HepG2 (cell line): Measurements from ENCODE around the gene JAGN1. TPM values are rescaled to one million over a fixed set of nuclear protein-coding genes. Genes with fewer than 3 reads are reported as not detected.
A peak's percentile ranks its signal among the peaks of the same experiment; 100 is the strongest.

Experiments used
- CREM ChIP-seq, 2 experiments: sonication (generic) in 1 of 2; formaldehyde crosslinking in 1 of 2; IDR thresholded peaks; 2 replicates each; pipeline versions ENCODE4 v1.4.0 to v1.6.1; 2016 to 2020; ENCODE audit warnings: antibody characterized with exemption in 1 of 2, mild to moderate bottlenecking in 1 of 2, missing genetic modification reagents in 1 of 2
- KAT7 ChIP-seq: IDR thresholded peaks from 2 replicates; pipeline ENCODE4 v1.6.1; 2018; ENCODE audit warnings: borderline replicate concordance, missing compliant biosample characterization
- MAFG ChIP-seq: sonication (generic); formaldehyde crosslinking; IDR thresholded peaks from 2 replicates; pipeline ENCODE4 v1.5.1; 2020; ENCODE audit warnings: mild to moderate bottlenecking, missing genetic modification reagents
- NCOA5 ChIP-seq: sonication (generic); formaldehyde crosslinking; IDR thresholded peaks from 2 replicates; pipeline ENCODE4 v1.4.0; 2020; ENCODE audit warnings: missing genetic modification reagents
- SALL1 ChIP-seq: sonication (generic); formaldehyde crosslinking; IDR thresholded peaks from 2 replicates; pipeline ENCODE4 v1.8.0; 2022; ENCODE audit warnings: mild to moderate bottlenecking, missing genetic modification reagents
- SMAD1 ChIP-seq: sonication (generic); formaldehyde crosslinking; IDR thresholded peaks from 2 replicates; pipeline ENCODE4 v1.4.0; 2020; ENCODE audit warnings: missing genetic modification reagents, low read depth, mild to moderate bottlenecking, borderline replicate concordance
- ZNF792 ChIP-seq: IDR thresholded peaks from 2 replicates; pipeline ENCODE4 v1.6.1; 2016
- ZSCAN20 ChIP-seq: sonication (generic); formaldehyde crosslinking; IDR thresholded peaks from 2 replicates; pipeline ENCODE4 v1.4.0; 2020; ENCODE audit warnings: missing genetic modification reagents, mild to moderate bottlenecking, borderline replicate concordance
- ZSCAN9 ChIP-seq: IDR thresholded peaks from 2 replicates; pipeline ENCODE4 v1.6.1; 2016; ENCODE audit warnings: borderline replicate concordance
- polyA plus RNA-seq, 8 experiments: library from polyadenylated mRNA; depleted of rRNA in 3 of 8; stranded (reverse) in 7 of 8; unstranded in 1 of 8; fragments of >200 nt; fragmentation: Illumina TruSeq in 4 of 8; extraction: Trizol in 4 of 8; gene quantifications; 2 replicates each; pipeline versions ENCODE4 v1.2.1 to v1.2.3, GENCODE V29; 2011 to 2016; ENCODE audit warnings: low read depth in 4 of 8, missing spikeins in 1 of 8, mixed read lengths in 1 of 8; ENCODE audit not compliant: insufficient read depth in 1 of 8
- total RNA-seq, 5 experiments: library from RNA; depleted of rRNA; stranded (reverse); fragments of >200 nt; fragmentation: Illumina TruSeq; extraction: Trizol; gene quantifications; 2 replicates each; pipeline ENCODE4 v1.2.3, GENCODE V29; 2016; ENCODE audit warnings: low read depth in 1 of 5
- TF ChIP-seq, protein P1 (sequence below): sonication (generic); formaldehyde crosslinking; IDR thresholded peaks from 2 replicates; pipeline ENCODE4 v1.5.0; 2020; ENCODE audit warnings: missing genetic modification reagents
- TF ChIP-seq, protein P2 (sequence below): sonication (generic); formaldehyde crosslinking; IDR thresholded peaks from 2 replicates; pipeline ENCODE4 v1.4.0; 2020; ENCODE audit warnings: missing genetic modification reagents, borderline replicate concordance
- TF ChIP-seq, protein P3 (sequence below): sonication (generic); formaldehyde crosslinking; IDR thresholded peaks from 2 replicates; pipeline ENCODE4 v1.8.0; 2022; ENCODE audit warnings: mild to moderate bottlenecking, missing genetic modification reagents; ENCODE audit not compliant: insufficient replicate concordance
- TF ChIP-seq, protein P4 (sequence below): sonication (generic); formaldehyde crosslinking; conservative IDR thresholded peaks from 2 replicates; pipeline ENCODE4 v1.5.0; 2020; ENCODE audit warnings: missing genetic modification reagents
- TF ChIP-seq, protein P5 (sequence below): fragments of 450-650 bp; IDR thresholded peaks from 2 replicates; pipeline ENCODE4 v1.6.1; 2016
- TF ChIP-seq, protein P6 (sequence below): sonication (generic); formaldehyde crosslinking; IDR thresholded peaks from 2 replicates; pipeline ENCODE4 v1.9.0; 2022; ENCODE audit warnings: missing genetic modification reagents, mild to moderate bottlenecking, borderline replicate concordance
- TF ChIP-seq, protein P7 (sequence below): sonication (generic); formaldehyde crosslinking; IDR thresholded peaks from 2 replicates; pipeline ENCODE4 v1.4.0; 2020; ENCODE audit warnings: missing genetic modification reagents

Gene JAGN1
- total and polyA plus RNA-seq, 2 of the 13 experiments (the other 11 are each of a cell fraction or from before 2014, with no cell fraction given) = 49.9 to 50.9 TPM

DNA sequence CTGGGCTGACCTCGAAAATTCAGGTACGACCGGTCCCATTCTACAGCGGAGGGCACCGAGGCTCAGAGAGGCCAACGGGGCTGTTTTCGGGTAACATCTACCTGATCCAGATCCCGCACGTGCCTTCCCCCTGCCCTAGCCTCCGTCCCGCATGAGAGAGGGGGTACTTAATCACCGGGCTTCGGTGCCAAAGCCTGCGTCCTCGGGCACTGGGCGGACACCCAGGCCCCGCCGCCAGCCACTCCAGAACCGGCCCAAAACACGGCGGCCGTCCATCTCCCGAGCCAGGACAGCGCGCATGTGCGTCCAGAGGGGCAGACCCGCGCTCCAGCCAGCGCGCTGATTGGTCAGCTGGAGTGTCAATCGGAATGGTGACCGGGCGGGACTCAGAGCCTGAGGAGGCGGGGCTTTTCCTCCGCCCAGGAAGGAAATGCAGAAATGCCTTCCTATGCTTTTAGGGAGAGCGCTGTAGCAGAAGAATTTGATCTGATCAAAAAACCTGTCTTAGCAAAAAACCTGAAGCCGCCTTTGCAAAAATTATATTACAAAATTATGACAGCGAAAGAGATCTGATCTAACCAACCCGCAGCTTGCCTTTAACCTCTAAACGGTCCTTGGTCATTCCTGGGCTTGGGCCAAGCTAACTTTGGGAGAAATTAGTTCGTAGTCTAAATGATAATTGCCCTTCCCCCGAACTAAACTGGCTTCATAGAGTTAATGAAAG lies 46.5 kb upstream of the JAGN1 start, which contains the start of gene RPUSD3 (continued):
- TF ChIP-seq, protein P1, sequence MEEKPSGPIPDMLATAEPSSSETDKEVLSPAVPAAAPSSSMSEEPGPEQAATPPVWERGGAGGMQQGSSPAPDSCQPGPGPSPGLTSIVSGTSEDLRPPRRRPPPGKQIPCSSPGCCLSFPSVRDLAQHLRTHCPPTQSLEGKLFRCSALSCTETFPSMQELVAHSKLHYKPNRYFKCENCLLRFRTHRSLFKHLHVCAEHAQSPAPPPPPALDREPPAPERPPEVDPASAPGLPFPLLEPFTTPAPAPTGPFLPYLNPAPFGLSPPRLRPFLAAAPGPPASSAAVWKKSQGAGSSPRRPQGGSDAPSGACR (CRISPR knock-in tag) = peak; percentile 39; the same call in 1 of the 2 replicates
- no peak; the same call in 1 of the 2 replicates for TF ChIP-seq ZSCAN9
- no peak for TF ChIP-seq ZSCAN20
- TF ChIP-seq, protein P2, sequence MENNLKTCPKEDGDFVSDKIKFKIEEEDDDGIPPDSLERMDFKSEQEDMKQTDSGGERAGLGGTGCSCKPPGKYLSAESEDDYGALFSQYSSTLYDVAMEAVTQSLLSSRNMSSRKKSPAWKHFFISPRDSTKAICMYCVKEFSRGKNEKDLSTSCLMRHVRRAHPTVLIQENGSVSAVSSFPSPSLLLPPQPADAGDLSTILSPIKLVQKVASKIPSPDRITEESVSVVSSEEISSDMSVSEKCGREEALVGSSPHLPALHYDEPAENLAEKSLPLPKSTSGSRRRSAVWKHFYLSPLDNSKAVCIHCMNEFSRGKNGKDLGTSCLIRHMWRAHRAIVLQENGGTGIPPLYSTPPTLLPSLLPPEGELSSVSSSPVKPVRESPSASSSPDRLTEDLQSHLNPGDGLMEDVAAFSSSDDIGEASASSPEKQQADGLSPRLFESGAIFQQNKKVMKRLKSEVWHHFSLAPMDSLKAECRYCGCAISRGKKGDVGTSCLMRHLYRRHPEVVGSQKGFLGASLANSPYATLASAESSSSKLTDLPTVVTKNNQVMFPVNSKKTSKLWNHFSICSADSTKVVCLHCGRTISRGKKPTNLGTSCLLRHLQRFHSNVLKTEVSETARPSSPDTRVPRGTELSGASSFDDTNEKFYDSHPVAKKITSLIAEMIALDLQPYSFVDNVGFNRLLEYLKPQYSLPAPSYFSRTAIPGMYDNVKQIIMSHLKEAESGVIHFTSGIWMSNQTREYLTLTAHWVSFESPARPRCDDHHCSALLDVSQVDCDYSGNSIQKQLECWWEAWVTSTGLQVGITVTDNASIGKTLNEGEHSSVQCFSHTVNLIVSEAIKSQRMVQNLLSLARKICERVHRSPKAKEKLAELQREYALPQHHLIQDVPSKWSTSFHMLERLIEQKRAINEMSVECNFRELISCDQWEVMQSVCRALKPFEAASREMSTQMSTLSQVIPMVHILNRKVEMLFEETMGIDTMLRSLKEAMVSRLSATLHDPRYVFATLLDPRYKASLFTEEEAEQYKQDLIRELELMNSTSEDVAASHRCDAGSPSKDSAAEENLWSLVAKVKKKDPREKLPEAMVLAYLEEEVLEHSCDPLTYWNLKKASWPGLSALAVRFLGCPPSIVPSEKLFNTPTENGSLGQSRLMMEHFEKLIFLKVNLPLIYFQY = peak; percentile 96
- TF ChIP-seq NCOA5 = no peak
- TF ChIP-seq CREM (IDR thresholded peaks at IDR 0.05) = no peak
- no peak for TF ChIP-seq CREM (CRISPR knock-in tag; IDR thresholded peaks at IDR 0.05)
- no peak for TF ChIP-seq SMAD1 (CRISPR knock-in tag)
- TF ChIP-seq ZNF792 (CRISPR knock-in tag) = no peak
- TF ChIP-seq, protein P3, sequence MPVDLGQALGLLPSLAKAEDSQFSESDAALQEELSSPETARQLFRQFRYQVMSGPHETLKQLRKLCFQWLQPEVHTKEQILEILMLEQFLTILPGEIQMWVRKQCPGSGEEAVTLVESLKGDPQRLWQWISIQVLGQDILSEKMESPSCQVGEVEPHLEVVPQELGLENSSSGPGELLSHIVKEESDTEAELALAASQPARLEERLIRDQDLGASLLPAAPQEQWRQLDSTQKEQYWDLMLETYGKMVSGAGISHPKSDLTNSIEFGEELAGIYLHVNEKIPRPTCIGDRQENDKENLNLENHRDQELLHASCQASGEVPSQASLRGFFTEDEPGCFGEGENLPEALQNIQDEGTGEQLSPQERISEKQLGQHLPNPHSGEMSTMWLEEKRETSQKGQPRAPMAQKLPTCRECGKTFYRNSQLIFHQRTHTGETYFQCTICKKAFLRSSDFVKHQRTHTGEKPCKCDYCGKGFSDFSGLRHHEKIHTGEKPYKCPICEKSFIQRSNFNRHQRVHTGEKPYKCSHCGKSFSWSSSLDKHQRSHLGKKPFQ = no peak
- no peak for TF ChIP-seq KAT7 (CRISPR knock-in tag)
- TF ChIP-seq, protein P4, sequence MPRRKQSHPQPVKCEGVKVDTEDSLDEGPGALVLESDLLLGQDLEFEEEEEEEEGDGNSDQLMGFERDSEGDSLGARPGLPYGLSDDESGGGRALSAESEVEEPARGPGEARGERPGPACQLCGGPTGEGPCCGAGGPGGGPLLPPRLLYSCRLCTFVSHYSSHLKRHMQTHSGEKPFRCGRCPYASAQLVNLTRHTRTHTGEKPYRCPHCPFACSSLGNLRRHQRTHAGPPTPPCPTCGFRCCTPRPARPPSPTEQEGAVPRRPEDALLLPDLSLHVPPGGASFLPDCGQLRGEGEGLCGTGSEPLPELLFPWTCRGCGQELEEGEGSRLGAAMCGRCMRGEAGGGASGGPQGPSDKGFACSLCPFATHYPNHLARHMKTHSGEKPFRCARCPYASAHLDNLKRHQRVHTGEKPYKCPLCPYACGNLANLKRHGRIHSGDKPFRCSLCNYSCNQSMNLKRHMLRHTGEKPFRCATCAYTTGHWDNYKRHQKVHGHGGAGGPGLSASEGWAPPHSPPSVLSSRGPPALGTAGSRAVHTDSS (CRISPR knock-in tag) = no peak
- TF ChIP-seq SALL1 (CRISPR knock-in tag) = peak; percentile 41; the same call in 1 of the 2 replicates
- no peak for TF ChIP-seq MAFG (CRISPR knock-in tag)
- TF ChIP-seq, protein P5, sequence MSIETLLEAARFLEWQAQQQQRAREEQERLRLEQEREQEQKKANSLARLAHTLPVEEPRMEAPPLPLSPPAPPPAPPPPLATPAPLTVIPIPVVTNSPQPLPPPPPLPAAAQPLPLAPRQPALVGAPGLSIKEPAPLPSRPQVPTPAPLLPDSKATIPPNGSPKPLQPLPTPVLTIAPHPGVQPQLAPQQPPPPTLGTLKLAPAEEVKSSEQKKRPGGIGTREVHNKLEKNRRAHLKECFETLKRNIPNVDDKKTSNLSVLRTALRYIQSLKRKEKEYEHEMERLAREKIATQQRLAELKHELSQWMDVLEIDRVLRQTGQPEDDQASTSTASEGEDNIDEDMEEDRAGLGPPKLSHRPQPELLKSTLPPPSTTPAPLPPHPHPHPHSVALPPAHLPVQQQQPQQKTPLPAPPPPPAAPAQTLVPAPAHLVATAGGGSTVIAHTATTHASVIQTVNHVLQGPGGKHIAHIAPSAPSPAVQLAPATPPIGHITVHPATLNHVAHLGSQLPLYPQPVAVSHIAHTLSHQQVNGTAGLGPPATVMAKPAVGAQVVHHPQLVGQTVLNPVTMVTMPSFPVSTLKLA = peak; percentile 14; the same call in 1 of the 2 replicates
- TF ChIP-seq, protein P6, sequence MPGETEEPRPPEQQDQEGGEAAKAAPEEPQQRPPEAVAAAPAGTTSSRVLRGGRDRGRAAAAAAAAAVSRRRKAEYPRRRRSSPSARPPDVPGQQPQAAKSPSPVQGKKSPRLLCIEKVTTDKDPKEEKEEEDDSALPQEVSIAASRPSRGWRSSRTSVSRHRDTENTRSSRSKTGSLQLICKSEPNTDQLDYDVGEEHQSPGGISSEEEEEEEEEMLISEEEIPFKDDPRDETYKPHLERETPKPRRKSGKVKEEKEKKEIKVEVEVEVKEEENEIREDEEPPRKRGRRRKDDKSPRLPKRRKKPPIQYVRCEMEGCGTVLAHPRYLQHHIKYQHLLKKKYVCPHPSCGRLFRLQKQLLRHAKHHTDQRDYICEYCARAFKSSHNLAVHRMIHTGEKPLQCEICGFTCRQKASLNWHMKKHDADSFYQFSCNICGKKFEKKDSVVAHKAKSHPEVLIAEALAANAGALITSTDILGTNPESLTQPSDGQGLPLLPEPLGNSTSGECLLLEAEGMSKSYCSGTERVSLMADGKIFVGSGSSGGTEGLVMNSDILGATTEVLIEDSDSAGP (CRISPR knock-in tag) = peak; percentile 84; the same call in 1 of the 2 replicates
- TF ChIP-seq, protein P7, sequence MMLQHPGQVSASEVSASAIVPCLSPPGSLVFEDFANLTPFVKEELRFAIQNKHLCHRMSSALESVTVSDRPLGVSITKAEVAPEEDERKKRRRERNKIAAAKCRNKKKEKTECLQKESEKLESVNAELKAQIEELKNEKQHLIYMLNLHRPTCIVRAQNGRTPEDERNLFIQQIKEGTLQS (CRISPR knock-in tag) = no peak
